ENCODE data around the gene TMPO. TPM values are rescaled to one million over a fixed set of nuclear protein-coding genes. Genes with fewer than 3 reads are reported as not detected.

TMPO gene
- total and polyA plus RNA-seq, 2 experiments from 2014 or later, result 75.5 to 256 TPM

- no peak for TF ChIP-seq CTCF (conservative IDR thresholded peaks at IDR 0.05; ENCODE audit: low read depth in 2 of 2)
- no peak for TF ChIP-seq ZNF462 (CRISPR knock-in tag; IDR thresholded peaks at IDR 0.05)
- TF ChIP-seq JUNB (IDR thresholded peaks at IDR 0.05; ENCODE audit: unreplicated experiment), result no peak
Observed at GRCh38 chr12:98581101-98581500, 65.7 kb downstream of the TMPO start (continued).

- H3K27ac ChIP-seq (ENCODE audit: low read depth), result no peak overlapping the region
- DNase-seq (ENCODE audit: low spot score) (no peak), ATAC-seq (no peak)
- no peaks in the 10 kb centered on the region for H3K36me3 Mint-ChIP-seq (ENCODE audit: low read depth)
- H3F3A ChIP-seq (replicated peaks; ENCODE audit: low read depth), result no peaks in the 10 kb centered on the region
- no peaks in the 10 kb centered on the region; the same call in 1 of the 2 replicates for H4K20me1 ChIP-seq (replicated peaks; ENCODE audit: insufficient read depth)
- H3K79me2 ChIP-seq (replicated peaks; ENCODE audit: insufficient read depth), result no peaks in the 10 kb centered on the region
- H3K4me1 ChIP-seq (ENCODE audit: insufficient read depth), result no peaks in the 10 kb centered on the region
- no peaks in the 10 kb centered on the region for H3K36me3 ChIP-seq (ENCODE audit: insufficient read depth)
- no peaks in the 10 kb centered on the region for H3K9me3 Mint-ChIP-seq
- H3K9me2 ChIP-seq (ENCODE audit: insufficient read depth), result no peaks in the 10 kb centered on the region
- H3K27me3 ChIP-seq (ENCODE audit: insufficient read depth), result no peaks in the 10 kb centered on the region
- H3K27me3 Mint-ChIP-seq (ENCODE audit: insufficient read depth, low read depth, poor library complexity), result no peaks in the 10 kb centered on the region
- no peak overlapping the region for H3K4me2 ChIP-seq
- H3K27ac Mint-ChIP-seq, result no peak overlapping the region
- H3K4me1 Mint-ChIP-seq, result no peaks in the 10 kb centered on the region
- no peak overlapping the region for H3K4me3 Mint-ChIP-seq
- no peak overlapping the region for H2AFZ ChIP-seq
- no peak overlapping the region for H3K4me3 ChIP-seq
- no peak for TF ChIP-seq NANOG (IDR thresholded peaks at IDR 0.05; ENCODE audit: borderline replicate concordance)
- TF ChIP-seq EZH2phosphoT487 (IDR thresholded peaks at IDR 0.05; ENCODE audit: unreplicated experiment), result no peak
- no peak for TF ChIP-seq ZNF462 (CRISPR knock-in tag; IDR thresholded peaks at IDR 0.05)
- no peak for TF ChIP-seq ETS1 (IDR thresholded peaks at IDR 0.05)
Observed at GRCh38 chr12:98582093-98582492, 66.7 kb downstream of the TMPO start.

Measured in GM23338 (cell line).